COLO668 (cell line): Measurements from ENCODE around the gene FAM111A.

Experiments
- DNase-seq: peaks from one replicate; lab custom pipeline; 2025; ENCODE audit not compliant: unreplicated experiment; lab: John Stamatoyannopoulos, UW

The FAM111A gene

GRCh38 chr11:59199546-59200422 lies 57.1 kb downstream of the FAM111A start:
- DNase-seq: no peak

GRCh38 chr11:59200423-59200746 lies 57.7 kb downstream of the FAM111A start:
- no peak for DNase-seq

DNA sequence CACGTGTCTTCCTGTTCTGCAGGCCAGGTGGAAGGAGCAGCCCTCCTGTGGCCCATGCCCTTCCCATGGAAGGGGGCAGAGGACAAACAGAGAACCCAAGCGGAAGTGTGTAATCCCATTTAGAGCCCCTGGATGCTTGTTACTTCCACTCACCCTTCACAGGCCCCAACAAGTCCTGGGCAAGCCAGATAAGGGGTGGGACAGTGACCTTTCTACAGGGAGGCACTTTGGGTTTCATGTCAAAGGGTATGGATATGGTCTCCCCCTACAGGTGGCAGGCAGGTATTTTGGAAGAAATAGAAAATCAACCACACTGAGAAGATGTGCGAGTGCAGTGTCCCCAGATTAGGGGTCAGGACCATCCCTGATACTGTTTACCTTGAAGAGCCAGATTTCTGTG lies 58.7 kb downstream of the FAM111A start:
- DNase-seq: no peak
